ENCODE results near the gene MYOD1. TPM values are rescaled to one million over a fixed set of nuclear protein-coding genes. Genes with fewer than 3 reads are reported as not detected.

Gene MYOD1
- total RNA-seq, 4 donors from 2014 or later: not detected

DNA sequence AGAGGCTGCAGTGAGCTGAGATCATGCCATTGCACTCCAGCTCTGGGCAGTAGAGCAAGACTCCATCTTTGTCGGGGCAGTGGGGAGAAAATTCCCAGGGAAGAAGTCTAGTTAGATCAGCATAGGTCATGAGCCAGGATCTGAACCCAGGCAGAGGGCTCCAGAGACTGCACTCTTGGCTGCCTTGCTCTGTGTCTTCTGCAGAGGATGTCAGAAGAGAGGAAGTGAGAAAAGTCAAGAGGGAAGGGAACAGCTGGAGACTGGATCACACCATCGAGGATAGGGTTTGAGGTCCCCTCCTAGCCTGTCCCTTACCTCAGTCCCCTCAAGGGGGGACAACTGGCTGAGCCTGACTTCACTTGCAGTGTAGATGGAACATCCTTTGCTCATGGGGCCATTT is 5.8 kb downstream of the MYOD1 start:
- Histone ChIP-seq H3K27ac (no peak overlapping the region), H3K27me3 (peaks cover 63% of the 10 kb centered on the region), H3K4me3 (no peak overlapping the region), H3K9me3 (no peaks in the 10 kb centered on the region), H3K4me1 (peaks cover 0 to 20% (median 9%) of the 10 kb centered on the region in 3 donors), H3K36me3 (no peaks in the 10 kb centered on the region)
- 40 to 71% methylated on average over 1 to 2 of the region's 2 CpGs for WGBS, 2 donors (ENCODE audit: low coverage in 1 of 2)
- no peak for ATAC-seq
- TF ChIP-seq POLR2A (IDR thresholded peaks at IDR 0.05) (no peak), EP300 (IDR thresholded peaks at IDR 0.05) (no peak)
- TF ChIP-seq, protein P1, sequence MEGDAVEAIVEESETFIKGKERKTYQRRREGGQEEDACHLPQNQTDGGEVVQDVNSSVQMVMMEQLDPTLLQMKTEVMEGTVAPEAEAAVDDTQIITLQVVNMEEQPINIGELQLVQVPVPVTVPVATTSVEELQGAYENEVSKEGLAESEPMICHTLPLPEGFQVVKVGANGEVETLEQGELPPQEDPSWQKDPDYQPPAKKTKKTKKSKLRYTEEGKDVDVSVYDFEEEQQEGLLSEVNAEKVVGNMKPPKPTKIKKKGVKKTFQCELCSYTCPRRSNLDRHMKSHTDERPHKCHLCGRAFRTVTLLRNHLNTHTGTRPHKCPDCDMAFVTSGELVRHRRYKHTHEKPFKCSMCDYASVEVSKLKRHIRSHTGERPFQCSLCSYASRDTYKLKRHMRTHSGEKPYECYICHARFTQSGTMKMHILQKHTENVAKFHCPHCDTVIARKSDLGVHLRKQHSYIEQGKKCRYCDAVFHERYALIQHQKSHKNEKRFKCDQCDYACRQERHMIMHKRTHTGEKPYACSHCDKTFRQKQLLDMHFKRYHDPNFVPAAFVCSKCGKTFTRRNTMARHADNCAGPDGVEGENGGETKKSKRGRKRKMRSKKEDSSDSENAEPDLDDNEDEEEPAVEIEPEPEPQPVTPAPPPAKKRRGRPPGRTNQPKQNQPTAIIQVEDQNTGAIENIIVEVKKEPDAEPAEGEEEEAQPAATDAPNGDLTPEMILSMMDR (IDR thresholded peaks at IDR 0.05): no peak

DNA sequence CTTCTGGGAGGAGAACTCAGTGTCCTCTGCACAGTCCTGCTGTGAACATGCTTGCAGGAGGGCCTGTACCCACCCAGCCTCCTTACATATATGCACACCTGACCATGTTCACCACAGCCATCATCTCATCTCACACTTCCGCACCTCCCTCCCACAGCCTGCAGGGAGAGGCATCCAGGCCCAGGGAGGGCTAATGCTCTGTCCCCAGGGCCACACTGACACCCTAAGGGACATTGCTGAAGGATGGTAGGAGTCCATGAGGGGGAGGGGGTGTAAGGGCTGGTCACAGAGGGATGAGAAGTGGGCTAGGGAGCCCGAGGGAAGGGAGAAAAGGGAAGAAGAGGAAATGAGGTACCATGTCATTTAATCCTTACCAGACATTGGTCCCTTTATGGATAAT is 10.8 kb downstream of the MYOD1 start:
- Histone ChIP-seq H3K27ac (no peak overlapping the region), H3K36me3 (no peaks in the 10 kb centered on the region), H3K4me1 (peaks cover 0 to 20% (median 6%) of the 10 kb centered on the region in 3 donors), H3K9me3 (no peaks in the 10 kb centered on the region), H3K27me3 (peaks cover 50% of the 10 kb centered on the region), H3K4me3 (no peak overlapping the region)
- no peak for ATAC-seq
- TF ChIP-seq, protein P1 (IDR thresholded peaks at IDR 0.05): no peak
- TF ChIP-seq EP300 (IDR thresholded peaks at IDR 0.05) (no peak), POLR2A (IDR thresholded peaks at IDR 0.05) (no peak), POLR2AphosphoS5 (IDR thresholded peaks at IDR 0.05) (no peak)
- 38 to 67% methylated on average over 1 to 2 of the region's 2 CpGs for WGBS, 2 donors (ENCODE audit: low coverage in 1 of 2)

DNA sequence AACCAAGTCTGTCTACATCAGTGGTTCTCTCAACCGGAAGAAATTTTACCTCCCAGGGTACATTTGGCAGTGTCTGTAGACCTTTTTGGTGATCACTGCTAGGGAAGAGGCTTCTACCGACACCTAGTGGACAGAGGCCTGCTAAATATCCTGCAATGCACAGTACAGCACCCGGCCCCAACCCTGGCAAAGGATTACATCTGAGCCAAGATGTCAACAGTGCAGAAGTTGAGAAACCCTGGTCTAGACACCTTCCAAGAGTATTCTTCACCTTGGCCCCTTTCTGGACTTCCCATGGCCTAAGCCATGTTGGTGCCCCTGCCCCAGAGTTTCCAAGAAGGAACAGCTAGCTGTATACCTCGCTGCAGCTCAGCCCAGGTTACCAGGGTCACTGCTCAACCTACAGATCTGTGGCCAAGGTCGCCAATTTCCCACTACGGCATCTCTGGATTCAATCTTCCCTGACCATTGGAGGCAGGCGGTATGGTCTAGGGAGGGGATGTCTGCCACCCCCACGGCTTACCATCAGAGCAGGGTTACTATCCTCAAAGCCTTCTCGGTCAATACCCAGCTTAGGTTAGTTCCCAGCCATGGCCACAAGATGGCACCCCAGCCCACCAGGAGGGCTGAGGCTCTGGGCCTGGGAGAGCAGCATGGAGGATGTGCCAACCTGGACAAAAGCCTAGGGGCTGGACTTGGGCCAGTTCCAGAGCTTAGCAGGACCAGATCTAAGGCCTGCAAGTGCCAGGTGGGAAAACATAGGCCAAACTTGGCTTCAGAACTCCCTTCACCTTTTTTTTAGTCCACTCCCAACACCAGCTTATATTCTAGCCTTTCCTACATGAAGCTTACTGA is 11.5 kb downstream of the MYOD1 start:
- peaks cover 53% of the 10 kb centered on the region for H3K27me3 ChIP-seq
- 6 to 18% methylated on average over 4 to 5 of the region's 9 CpGs for WGBS, 2 donors (ENCODE audit: low coverage in 1 of 2)
- ATAC-seq: peak; percentile 60

DNA sequence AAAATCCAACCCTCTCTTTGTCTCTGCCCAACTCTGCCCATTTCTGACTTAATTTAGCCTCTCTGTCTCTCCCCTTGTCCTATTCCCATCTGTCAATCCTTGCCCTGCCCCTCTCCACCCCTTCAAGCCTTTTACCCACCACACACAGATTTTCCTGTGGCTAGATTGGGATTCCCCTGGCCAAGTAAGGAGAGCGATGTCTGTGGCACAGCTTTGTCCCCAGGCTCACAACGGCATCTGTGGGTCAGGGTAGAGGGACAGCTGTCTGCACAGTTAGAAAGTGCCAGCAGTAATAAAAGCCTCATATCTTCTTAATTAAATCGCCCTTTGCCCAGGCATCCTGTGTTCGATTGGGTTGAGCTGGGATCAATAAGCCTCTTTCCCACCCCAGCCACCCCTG is 13.9 kb downstream of the MYOD1 start:
- WGBS, 2 donors (ENCODE audit: low coverage in 1 of 2): 70 to 75% methylated on average over 2 of the region's 4 CpGs
- no peak overlapping the region for H3K4me3 ChIP-seq
- TF ChIP-seq, protein P1 (IDR thresholded peaks at IDR 0.05): no peak
- TF ChIP-seq EP300 (IDR thresholded peaks at IDR 0.05) (no peak), POLR2A (IDR thresholded peaks at IDR 0.05) (no peak), POLR2AphosphoS5 (IDR thresholded peaks at IDR 0.05) (no peak)

More for the DNA sequence above, 11.5 kb downstream of the MYOD1 start:
- no peak overlapping the region for H3K27ac ChIP-seq
- no peaks in the 10 kb centered on the region for H3K9me3 ChIP-seq
- H3K36me3 ChIP-seq: no peaks in the 10 kb centered on the region
- H3K4me3 ChIP-seq: no peak overlapping the region
- TF ChIP-seq POLR2A (IDR thresholded peaks at IDR 0.05) (no peak), POLR2AphosphoS5 (IDR thresholded peaks at IDR 0.05) (peak; percentile 47)
- TF ChIP-seq, protein P1 (IDR thresholded peaks at IDR 0.05): peak in 3 of 4 experiments; percentile 79 to 90 (median 81)
- H3K4me1 ChIP-seq: peaks cover 0 to 27% (median 13%) of the 10 kb centered on the region in 3 donors

More for the DNA sequence above, 13.9 kb downstream of the MYOD1 start:
- Histone ChIP-seq H3K9me3 (no peaks in the 10 kb centered on the region), H3K36me3 (no peaks in the 10 kb centered on the region), H3K27me3 (peaks cover 77% of the 10 kb centered on the region), H3K27ac (no peak overlapping the region), H3K4me1 (peaks cover 0 to 34% (median 14%) of the 10 kb centered on the region in 3 donors)
- ATAC-seq: no peak

Data from gastroesophageal sphincter (tissue), 4 donors.